ENCODE measurements around the gene KRTAP2-3.
"Not testable (repeated sequence)": the region's sequence is repeated elsewhere in the genome, so short reads cannot be mapped to it uniquely, and the experiment has no call there.

The KRTAP2-3 gene

DNA sequence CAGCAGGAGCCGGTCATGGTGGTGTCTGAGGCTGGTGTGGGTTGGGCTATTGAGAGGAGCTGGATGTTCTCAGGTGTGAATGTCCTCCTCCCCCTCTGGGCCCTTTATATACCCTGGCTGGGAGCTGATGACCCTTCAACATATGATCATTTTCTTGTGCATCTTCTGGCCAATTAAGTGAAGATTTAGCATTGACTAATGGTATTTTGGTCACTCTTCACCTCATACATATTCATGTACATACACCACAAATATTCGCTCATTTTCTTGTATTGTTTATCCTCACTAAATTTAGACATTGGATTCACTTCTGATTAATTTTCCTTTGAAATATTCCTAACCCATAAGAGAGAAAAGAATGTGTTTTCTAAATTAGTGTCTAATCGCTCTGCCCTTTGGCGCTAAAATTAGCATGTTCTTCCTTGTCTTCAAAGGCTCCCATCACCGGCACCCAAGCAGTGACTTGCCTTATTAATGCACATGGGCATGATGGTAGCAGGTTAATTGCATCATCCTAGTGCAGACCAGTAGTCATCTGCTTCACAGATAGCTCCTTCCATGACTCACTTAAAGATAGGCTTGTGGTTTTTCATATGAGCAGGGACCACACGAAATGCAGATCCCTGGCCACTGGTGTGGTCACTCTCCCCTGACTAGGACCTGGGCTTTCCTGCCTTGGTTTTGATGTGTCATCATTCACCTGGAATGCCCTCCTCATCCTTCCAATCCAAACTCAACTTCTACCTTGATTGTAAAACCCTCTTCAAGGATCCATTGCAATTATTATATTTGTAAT lies 6.1 kb upstream of the KRTAP2-3 start, which contains the start of gene KRTAP2-4:
Gene KRTAP2-4, minus strand, starts transcription at position 51 of the 796 bp plus-strand sequence. Its CDS starts 34 bp downstream, at position 17.
- no peak for DNase-seq

DNA sequence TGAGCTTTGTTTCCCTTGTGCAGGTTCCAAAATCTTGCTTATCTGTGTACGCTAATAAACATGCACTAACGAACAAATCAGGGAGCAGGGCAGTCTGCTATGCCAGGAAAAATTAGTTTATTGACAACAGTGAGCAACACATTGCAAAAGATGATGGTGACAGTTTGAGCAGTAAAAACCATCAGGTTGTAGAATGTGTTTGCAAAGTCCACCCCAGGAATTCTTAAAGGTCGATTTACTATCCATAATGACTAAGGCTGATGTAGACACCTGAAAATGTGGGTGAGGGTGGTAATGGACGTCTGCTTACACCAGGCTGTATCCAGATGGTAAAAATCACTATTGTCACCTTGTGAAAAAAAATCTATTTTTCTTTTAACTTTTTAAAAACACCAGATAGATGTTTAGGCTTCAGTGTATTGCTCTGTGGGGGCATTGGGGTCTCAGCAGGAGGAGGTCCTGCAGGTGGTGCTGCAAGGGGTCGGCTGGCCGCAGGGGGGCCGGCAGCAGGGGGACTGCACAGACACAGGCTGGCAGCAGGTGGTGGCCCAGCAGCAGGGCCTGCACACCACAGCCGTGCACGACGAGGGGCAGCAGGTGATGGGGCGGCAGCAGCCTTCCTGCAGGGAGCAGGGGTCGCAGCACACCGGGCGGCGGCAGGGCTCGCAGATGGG lies 5.2 kb upstream of the KRTAP2-3 start:
- not testable (repeated sequence) for DNase-seq

DNA sequence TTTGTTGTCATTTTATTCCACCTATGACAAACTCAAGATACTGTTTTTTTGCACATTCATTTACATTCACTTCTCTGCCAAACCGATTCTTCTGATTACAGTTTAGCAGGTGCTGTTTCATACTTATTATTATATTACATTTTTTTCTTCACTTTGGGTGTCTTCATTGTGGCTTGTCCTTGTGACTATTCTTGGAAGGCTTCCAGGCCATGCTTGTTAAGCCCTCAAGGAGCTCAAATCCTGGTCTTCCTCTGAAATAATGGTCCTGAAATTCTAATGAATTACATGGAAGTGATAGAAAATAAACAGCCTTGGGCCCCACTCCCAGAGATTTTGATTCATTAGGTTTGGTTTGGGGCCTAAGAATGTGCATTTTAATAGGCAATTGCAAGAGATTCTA lies 4.4 kb upstream of the KRTAP2-3 start:
- DNase-seq = no peak

DNA sequence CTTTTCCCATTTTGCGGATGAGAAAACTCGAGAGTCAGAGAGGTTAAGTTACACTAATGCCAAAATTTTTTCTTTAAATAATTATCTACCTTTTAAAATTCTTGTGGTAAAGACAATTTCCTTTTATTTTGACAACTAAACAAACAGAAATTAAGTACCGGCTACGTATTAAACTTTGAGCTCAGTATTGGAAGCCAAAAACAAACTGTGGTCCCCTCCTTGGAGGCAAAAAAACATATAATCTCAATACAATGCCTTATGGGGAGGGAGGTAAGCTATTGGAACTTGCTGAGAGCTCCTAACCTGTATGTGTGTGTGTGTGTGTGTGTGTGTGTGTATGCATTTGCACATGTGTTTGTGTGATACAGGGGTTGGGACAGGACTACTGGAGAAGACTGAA lies 3.5 kb upstream of the KRTAP2-3 start:
- no peak for DNase-seq

DNA sequence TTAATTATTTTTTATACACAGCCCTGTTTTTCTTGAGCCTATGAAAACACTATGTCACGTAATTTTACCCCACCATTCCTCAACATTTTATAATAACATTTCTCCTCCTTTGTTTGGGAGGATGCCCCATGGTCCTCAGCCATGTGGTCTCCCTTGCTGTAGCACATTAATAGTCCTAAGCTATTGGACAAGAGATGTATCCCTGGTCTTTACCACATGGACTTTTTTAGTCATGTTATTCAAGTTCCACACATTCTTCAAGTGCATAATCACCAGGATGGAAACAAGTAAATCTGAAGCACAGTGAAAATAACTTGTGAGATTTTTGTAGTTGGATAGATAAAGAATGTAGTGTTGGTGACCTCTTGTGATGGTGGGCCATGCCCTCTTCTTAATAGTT lies 2.0 kb upstream of the KRTAP2-3 start:
- DNase-seq = no peak

DNA sequence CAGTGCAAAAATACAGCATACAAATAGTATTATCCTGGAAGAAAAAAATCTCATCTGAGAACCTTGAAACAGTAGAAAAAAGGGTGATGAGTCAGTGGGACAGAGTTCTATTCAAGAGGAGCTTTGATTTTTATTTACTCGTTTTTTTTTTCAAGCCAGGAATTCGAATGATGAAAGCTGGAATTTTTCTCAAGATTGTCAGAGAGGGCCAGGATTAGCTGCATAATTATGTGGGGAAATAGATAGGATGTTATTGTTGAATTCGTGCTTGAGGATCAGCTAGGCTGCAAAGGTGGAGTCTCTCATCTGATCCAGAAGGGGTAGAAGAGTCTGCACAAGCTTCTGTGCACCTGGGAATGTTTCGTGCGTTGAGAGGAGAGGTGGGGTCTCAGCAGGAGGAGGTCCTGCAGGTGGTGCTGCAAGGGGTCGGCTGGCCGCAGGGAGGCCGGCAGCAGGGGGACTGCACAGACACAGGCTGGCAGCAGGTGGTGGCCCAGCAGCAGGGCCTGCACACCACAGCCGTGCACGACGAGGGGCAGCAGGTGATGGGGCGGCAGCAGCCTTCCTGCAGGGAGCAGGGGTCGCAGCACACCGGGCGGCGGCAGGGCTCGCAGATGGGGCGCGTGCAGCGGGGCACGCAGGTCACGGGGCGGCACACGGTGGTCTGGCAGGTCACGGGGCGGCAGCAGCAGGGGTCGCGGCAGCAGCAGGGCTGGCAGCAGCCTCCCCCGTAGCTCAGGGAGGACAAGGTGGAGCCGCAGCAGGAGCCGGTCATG lies 450 bp downstream of the KRTAP2-3 start:
- not testable (repeated sequence) for DNase-seq

DNA sequence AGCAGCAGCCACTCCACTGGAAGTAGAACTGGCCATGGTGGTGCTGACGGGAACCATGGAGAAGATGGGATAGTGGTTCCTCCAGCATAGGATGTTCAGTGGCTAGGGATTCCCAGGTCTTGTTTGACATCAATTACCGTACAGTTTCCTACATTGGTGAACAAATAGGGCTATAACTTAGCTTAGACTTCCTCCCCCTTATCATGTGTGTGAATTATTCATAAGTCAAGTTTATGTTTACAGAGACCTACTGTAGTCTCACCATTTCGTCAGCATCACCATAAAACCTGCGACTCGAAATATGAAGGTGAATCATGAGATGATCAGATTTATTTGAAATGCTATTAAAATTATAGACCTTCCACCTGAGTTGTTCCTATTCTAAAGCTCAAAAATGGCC lies 1.2 kb downstream of the KRTAP2-3 start:
- DNase-seq = no peak

DNA sequence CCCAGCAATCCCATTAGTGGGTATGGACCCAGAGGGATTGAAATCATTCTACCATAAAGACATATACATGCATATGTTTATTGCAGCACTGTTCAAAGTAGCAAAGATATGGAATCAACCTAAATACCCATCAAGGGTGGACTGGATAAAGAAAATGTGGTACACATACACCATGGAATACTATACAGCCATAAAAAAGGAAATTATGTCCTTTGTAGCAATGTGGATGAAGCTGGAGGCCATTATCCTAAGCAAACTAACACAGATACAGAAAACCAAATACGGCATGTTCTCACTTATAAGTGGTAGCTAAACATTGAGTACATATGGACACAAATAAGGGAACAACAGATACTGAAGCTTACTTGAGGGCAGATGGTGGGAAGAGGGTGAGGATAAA lies 2.4 kb downstream of the KRTAP2-3 start:
- no peak for DNase-seq

DNA sequence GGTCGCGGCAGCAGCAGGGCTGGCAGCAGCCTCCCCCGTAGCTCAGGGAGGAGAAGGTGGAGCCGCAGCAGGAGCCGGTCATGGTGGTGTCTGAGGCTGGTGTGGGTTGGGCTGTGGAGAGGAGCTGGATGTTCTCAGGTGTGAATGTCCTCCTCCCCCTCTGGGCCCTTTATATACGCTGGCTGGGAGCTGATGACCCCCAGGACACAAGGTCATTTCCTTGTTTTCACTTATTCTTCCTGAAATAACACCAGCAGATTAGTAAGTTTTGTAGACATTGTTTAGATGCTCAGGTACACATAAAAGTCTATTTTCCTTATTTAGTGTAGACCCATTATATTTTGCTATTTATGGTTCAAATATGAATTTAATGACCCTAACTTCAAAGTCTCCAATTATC lies 4.8 kb downstream of the KRTAP2-3 start, which contains the start of gene KRTAP2-2:
Gene KRTAP2-2, minus strand, starts transcription at position 101 of the 400 bp plus-strand sequence. Its CDS starts 19 bp downstream, at position 82.
- DNase-seq = not testable (repeated sequence)

DNA sequence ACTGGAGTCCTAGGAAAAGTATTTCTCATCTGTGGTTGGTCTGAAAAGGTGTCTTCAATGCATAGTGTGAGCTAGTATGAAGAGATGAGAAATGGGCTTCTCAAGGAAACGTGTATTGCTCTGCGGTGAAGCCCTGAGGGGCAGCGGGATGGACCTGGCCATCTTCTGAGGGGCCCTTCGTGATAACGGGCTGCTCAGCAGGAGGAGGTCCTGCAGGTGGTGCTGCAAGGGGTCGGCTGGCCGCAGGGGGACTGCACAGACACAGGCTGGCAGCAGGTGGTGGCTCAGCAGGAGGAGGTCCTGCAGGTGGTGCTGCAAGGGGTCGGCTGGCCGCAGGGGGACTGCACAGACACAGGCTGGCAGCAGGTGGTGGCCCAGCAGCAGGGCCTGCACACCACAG lies 5.4 kb downstream of the KRTAP2-3 start:
- not testable (repeated sequence) for DNase-seq

DNA sequence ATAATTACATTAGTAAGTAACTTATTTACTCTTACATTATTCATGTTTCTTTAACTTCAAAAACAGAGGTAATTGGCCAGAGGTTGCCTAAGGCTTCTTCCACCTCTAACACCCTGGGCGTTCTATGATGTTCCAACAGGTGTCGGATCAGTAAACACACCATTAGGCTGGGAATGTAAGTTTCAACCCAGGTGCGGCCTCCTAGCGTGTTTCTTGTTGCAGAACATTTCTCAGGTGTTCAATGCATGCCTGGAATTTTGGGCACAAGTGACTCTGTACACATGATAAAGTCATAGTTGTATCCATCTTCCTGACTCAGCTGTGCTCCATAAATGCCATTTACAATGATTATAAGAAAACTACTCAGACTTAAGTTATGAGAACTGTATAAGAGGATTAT lies 5.9 kb downstream of the KRTAP2-3 start:
- no peak for DNase-seq

DNA sequence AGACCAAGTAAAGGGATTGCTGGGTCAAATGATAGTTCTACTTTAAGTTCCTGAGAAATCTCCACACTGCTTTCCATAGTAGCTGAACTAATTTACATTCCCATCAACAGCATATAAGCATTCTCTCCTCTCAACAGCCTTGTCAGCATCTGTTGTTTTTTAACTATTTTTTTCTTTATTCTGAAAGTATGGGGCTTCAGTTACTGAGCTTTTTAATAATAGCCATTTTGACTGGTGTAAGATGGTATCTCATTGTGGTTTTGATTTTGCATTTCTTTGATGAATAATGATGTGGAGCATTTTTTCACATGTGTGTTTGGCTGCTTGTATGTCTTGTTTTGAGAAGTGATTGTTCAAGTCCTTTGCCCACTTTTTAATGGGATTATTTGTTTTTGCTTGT lies 7.3 kb downstream of the KRTAP2-3 start:
- no peak for DNase-seq

DNA sequence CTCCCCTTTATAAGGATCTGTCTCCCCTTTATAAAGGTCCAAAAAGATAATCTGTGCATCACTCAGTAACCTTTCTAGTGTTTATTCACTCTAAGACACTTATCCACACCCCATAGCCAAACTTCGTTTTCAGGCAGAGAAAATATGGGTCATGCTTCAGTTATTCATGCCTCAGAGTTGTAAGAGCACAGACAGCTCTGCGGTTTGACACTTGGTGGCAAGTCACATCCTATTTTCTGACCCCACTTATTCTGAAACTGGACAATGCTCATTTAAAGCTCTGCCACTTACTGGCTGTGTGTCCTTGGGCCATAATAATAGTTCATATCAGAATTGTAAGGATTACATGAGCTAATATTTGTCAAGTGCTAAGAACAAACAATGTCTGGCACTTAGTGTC lies 10.8 kb downstream of the KRTAP2-3 start:
- no peak for DNase-seq

DNA sequence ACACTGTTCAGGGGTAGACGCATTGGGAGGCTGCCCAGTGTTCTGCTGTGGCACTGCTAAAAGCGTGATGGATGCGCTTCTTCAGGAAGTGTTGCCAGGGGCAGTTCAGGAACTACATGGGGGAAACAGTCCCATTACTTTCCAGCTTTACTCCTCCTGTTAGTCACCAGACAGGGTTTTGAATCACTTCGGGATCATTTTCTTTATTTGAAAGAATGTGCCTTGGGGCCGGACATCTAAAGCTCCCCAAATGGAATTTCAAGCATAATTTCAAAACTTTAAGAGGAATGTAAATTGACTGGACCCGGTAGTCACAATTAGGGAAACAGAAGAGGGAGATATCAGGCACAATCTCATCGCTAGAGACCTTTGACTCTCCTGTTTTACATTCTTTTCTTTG lies 11.5 kb downstream of the KRTAP2-3 start:
- DNase-seq = no peak

DNA sequence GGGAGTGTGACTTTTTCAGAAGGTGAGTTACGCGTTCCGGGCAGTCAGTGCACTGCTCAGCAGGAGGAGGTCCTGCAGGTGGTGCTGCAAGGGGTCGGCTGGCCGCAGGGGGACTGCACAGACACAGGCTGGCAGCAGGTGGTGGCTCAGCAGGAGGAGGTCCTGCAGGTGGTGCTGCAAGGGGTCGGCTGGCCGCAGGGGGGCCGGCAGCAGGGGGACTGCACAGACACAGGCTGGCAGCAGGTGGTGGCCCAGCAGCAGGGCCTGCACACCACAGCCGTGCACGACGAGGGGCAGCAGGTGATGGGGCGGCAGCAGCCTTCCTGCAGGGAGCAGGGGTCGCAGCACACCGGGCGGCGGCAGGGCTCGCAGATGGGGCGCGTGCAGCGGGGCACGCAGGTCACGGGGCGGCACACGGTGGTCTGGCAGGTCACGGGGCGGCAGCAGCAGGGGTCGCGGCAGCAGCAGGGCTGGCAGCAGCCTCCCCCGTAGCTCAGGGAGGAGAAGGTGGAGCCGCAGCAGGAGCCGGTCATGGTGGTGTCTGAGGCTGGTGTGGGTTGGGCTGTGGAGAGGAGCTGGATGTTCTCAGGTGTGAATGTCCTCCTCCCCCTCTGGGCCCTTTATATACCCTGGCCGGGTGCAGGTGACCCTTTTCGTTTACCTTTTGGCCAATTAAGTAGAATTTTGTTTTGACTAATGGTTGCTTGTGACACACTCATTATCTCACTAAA lies 13.0 kb downstream of the KRTAP2-3 start, which contains the start of gene KRTAP2-1:
Gene KRTAP2-1, minus strand, starts transcription at position 582 of the 731 bp plus-strand sequence. Its CDS starts 49 bp downstream, at position 533.
- DNase-seq = not testable (repeated sequence)

DNA sequence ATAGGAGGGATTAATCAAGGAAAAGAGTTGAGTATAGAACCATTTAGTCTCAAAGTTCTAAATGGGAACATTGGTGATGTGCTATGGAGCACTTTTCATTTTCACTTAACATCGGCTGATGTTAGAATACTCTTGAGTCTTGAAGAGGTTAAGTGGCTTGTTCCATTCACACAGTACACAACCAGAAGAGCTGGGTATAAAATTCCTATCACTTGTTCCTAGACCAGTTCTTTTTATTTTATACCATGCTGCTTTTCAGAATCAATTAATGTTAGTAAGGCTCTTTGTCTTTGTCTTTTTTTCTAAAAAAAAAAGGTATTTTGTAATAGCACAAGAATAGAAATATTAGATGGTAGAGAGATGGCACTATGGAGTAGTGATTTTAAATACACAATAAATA lies 17.0 kb downstream of the KRTAP2-3 start:
- DNase-seq = no peak

DNA sequence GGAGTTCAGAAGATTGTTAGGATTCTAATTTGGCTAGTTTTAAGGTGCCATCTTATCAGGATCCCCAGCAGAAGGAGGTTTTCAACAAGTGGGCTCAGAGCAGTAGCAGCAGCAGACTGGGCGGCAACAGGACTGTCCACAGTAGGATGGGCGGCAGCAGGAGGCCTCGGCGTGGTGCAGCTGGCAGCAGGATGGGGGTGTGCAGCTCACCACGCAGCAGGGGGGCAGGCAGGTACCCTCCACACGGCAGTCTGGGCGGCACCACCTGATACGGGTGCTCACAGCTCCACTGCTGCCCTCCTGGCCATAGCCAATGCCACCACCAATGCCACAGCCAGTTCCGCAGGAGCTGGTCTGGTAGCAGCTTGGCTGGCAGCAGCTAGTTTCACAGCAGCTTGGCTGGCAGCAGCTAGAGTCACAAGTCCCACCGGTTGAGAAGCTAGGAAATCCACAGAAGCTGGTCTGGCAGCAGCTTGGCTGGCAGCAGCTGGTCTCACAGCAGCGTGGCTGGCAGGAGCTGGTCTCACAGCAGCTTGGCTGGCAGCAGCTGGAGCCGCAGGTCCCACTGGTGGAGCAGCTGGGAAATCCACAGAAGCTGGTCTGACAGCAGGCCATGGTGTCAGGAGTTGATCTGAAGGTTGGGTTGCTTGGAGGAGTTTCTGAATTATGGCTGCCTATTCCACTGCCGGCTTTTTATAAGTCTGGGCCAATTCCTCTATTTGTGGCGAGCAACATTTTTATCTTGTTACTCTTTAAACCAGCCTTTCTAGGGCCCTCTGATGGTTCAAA lies 18.9 kb downstream of the KRTAP2-3 start, which contains the start of gene KRTAP1-1:
Gene KRTAP1-1, minus strand, starts transcription at position 668 of the 789 bp plus-strand sequence. Its CDS starts 53 bp downstream, at position 615.
- DNase-seq = not testable (repeated sequence)

DNA sequence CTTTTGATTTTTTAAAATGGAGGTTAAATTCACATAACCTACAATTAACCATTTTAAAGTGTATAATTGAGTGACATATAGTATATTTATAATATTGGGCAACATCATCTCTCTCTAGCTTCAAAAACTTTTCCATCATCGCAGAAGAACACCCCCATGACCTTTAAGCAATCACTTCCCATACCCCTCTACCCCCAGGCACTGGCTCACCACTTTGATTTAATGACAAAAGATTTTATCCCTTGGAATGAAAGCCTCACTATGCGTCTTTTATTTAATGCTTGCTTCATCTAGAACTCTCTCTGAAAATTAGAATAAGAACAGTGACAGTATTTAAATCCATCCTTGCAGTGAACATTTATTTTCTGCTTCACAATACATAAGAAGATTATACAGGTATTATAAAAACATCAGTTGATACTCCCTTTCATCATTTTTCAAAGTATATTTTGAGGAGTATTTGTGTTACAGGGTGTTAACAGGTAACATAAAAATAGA lies 22.0 kb downstream of the KRTAP2-3 start:
- no peak for DNase-seq

DNA sequence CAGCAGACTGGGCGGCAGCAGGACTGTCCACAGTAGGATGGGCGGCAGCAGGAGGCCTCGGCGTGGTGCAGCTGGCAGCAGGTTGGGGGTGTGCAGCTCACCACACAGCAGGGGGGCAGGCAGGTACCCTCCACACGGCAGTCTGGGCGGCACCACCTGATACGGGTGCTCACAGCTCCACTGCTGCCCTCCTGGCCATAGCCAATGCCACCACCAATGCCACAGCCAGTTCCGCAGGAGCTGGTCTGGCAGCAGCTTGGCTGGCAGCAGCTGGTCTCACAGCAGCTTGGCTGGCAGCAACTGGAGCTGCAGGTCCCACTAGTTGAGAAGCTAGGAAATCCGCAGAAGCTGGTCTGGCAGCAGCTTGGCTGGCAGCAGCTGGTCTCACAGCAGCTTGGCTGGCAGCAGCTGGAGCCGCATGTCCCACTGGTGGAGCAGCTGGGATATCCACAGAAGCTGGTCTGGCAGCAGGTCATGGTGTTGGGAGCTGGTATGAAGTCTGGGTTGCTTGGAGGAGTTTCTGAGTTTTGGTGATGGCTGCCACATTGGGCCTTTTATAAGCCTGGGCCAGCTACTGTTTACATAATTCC lies 25.5 kb downstream of the KRTAP2-3 start, which contains the start of gene KRTAP1-3:
Gene KRTAP1-3, minus strand, starts transcription at position 529 of the 590 bp plus-strand sequence. Its CDS starts 53 bp downstream, at position 476.
- DNase-seq = peak; percentile 36

DNA sequence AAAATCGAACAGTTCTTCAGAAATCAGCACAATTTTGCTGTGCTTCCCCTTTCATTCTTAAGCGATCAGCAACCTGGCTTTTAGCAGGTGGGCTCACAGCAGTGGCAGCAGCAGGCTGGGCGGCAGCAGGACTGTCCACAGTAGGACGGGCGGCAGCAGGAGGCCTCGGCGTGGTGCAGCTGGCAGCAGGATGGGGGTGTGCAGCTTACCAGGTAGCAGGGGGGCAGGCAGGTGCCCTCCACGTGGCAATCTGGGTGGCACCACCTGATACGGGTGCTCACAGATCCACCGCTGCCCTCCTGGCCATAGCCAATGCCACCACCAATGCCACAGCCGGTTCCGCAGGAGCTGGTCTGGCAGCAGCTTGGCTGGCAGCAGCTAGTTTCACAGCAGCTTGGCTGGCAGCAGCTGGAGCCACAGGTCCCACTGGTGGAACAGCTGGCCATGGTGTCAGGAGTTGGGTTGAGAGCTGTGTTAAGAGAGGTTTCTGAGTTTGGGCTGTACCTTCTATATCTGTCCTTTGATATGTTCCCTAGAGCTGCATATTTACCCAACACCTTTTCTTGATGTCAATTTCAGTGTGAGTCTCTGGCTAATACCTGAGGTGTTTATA lies 30.2 kb downstream of the KRTAP2-3 start, which contains the start of gene KRTAP1-4:
Gene KRTAP1-4, minus strand, starts transcription at position 563 of the 613 bp plus-strand sequence. Its CDS starts 117 bp downstream, at position 446.
- no peak for DNase-seq

Data from DMS153 (cell line).